Spleen (tissue), 7 donors: ENCODE results near the gene PLEKHG3.

Source experiments
- POLR2A ChIP-seq, 3 donors: fragments of 450-650 bp; IDR thresholded peaks; one replicate each; pipeline ENCODE4 v1.5.1; 2017; ENCODE audit warnings: antibody characterized with exemption in 3 of 3, mild to moderate bottlenecking in 1 of 3
- TF ChIP-seq, protein P1 (sequence below), 11 experiments: fragments of 200-600 bp in 7 of 11; fragments of 450-650 bp in 4 of 11; sonication (generic) in 4 of 11; IDR thresholded peaks in 8 of 11; conservative IDR thresholded peaks in 3 of 11; 1 replicate in 7 of 11; 2 replicates in 4 of 11; pipeline versions ENCODE4 v1.4.0 to v1.8.0; 2016 to 2021; ENCODE audit warnings: antibody characterized with exemption in 11 of 11, inconsistent platforms in 4 of 11, mild to moderate bottlenecking in 1 of 11
- donor health status: DM: no; HTN: no; CAD: no; lungs with moderate emphysema.
- donor health status: DM: no; HTN: no; CAD: no.
- donor health status: DM: no; HTN: no; CAD: no.

DNA sequence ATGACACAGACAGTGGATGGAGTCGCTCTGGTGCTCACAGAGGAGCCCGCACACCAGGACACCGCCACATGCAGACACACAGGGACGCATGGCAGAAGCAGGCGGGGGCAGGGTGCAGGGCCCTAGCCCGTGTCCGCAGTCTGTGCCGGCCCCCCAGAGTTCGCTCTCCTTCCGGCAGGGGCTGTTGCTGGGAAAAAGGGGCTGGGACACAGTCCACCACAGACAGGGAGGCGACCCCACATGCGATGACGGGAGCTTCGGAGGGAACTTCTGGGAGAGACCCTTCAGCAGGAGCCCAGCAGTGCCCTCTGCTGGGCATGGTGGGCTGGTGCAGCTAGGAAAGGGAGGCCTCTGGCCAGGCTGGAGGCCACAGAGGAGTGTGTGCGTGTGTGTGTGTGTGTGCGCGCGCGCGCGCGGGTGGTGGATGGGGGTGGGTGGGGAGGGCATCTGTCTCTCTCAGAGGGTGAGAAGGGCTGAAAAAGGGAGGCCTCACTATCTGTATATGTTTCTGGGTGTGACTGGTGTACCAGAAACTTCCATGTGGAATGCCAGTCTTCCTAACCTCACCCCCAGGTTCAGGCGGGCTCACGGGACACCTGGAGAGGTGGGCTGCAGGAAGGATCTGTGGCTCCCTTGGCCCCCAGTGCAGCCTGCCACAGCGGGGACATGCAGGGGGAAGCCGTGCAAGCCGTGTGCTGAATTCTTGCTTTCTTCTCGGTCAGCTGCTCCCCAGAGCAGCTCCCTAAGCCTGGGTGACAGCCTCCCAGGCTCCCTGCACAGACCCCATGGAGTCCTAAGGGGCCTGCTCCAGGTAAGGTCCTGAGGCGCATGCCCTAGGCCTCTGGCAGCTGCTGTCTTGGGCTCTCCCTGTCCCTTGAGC, 60.7 kb downstream of the PLEKHG3 start:
- TF ChIP-seq, protein P1, sequence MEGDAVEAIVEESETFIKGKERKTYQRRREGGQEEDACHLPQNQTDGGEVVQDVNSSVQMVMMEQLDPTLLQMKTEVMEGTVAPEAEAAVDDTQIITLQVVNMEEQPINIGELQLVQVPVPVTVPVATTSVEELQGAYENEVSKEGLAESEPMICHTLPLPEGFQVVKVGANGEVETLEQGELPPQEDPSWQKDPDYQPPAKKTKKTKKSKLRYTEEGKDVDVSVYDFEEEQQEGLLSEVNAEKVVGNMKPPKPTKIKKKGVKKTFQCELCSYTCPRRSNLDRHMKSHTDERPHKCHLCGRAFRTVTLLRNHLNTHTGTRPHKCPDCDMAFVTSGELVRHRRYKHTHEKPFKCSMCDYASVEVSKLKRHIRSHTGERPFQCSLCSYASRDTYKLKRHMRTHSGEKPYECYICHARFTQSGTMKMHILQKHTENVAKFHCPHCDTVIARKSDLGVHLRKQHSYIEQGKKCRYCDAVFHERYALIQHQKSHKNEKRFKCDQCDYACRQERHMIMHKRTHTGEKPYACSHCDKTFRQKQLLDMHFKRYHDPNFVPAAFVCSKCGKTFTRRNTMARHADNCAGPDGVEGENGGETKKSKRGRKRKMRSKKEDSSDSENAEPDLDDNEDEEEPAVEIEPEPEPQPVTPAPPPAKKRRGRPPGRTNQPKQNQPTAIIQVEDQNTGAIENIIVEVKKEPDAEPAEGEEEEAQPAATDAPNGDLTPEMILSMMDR (IDR thresholded peaks at IDR 0.05 in 8 of 11, conservative IDR thresholded peaks at IDR 0.05 in 3 of 11), result peak; percentile 84 to 96 (median 92)
- TF ChIP-seq POLR2A (IDR thresholded peaks at IDR 0.05), result no peak
